Mammary epithelial cell (primary cell): ENCODE data around the gene AAR2.

Experiments used
- CTCF ChIP-seq, 2 donors: IDR thresholded peaks in 1 of 2; conservative IDR thresholded peaks in 1 of 2; 2 replicates each; pipeline ENCODE4 v1.5.1; 2011 to 2012; ENCODE audit warnings: inconsistent platforms in 2 of 2, low read length in 2 of 2, mild to moderate bottlenecking in 2 of 2, control low read depth in 1 of 2, low read depth in 1 of 2; ENCODE audit not compliant: insufficient read depth in 1 of 2; ENCODE audit errors: extremely low read depth in 1 of 2
- EZH2 ChIP-seq: IDR thresholded peaks from 2 replicates; pipeline ENCODE4 v1.6.1; 2012; ENCODE audit warnings: low read length, inconsistent platforms, borderline replicate concordance

GRCh38 chr20:36213362-36213761 is 22.9 kb upstream of the AAR2 start:
- TF ChIP-seq EZH2: no peak
- no peak for TF ChIP-seq CTCF (conservative IDR thresholded peaks at IDR 0.05 in 1 of 2, IDR thresholded peaks at IDR 0.05 in 1 of 2; ENCODE audit: extremely low read depth in 1 of 2, insufficient read depth in 1 of 2, low read depth in 1 of 2, low read length in 2 of 2)
